Duodenal mucosa (tissue), 2 donors: ENCODE data around the gene MAP2.

Experiments
- H3K27ac ChIP-seq: one replicate; pipeline ENCODE4 v1.7.0; 2013; ENCODE audit warnings: low read depth, low read length
- H3K27me3 ChIP-seq, 2 donors: one replicate each; pipeline ENCODE4 v1.7.0; 2013; ENCODE audit warnings: low read length in 2 of 2, control low read depth in 1 of 2; ENCODE audit not compliant: insufficient read depth in 2 of 2, control insufficient read depth in 1 of 2
- H3K36me3 ChIP-seq, 2 donors: one replicate each; pipeline ENCODE4 v1.7.0; 2013; ENCODE audit warnings: low read length in 2 of 2, control low read depth in 1 of 2; ENCODE audit not compliant: insufficient read depth in 2 of 2, control insufficient read depth in 1 of 2
- H3K4me1 ChIP-seq, 2 donors: one replicate each; pipeline ENCODE4 v1.7.0; 2013; ENCODE audit warnings: low read length in 2 of 2, control low read depth in 1 of 2; ENCODE audit not compliant: insufficient read depth in 2 of 2, control insufficient read depth in 1 of 2
- H3K4me3 ChIP-seq, 2 donors: one replicate each; pipeline ENCODE4 v1.7.0; 2013; ENCODE audit warnings: low read length in 2 of 2, low read depth in 1 of 2
- H3K9ac ChIP-seq, 2 donors: one replicate each; pipeline ENCODE4 v1.7.0; 2013; ENCODE audit warnings: low read length in 2 of 2, low read depth in 1 of 2
- H3K9me3 ChIP-seq, 2 donors: one replicate each; pipeline ENCODE4 v1.7.0; 2013; ENCODE audit warnings: low read length in 2 of 2, control low read depth in 1 of 2; ENCODE audit not compliant: control insufficient read depth in 1 of 2

The MAP2 gene

GRCh38 chr2:209633911-209634310 lies 210.1 kb downstream of the MAP2 start:
- Histone ChIP-seq H3K9ac (no peak overlapping the region), H3K27me3 (no peaks in the 10 kb centered on the region), H3K27ac (no peak overlapping the region), H3K4me3 (no peak overlapping the region), H3K36me3 (no peaks in the 10 kb centered on the region), H3K9me3 (no peaks in the 10 kb centered on the region), H3K4me1 (no peaks in the 10 kb centered on the region)

DNA sequence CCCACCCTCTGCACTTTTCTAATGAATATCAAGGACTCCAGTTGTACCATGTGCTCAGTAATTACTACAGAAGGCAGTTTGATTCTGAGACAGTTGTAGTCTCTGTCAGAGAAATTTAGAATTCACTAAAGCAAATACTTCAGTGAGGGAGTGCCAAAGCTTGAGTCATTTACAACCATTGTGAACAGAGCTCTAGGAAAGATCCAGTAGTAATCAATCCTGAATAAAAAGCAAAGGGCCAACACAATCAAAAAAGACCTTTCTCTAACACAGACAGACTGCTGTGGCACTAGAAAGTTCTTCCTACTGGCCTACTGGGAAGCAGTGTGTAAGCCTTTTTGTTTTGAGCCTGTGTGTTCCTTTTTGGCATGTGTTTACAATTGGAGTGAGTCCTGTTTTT lies 212.2 kb downstream of the MAP2 start:
- Histone ChIP-seq H3K9ac (no peak overlapping the region), H3K4me3 (no peak overlapping the region), H3K27ac (no peak overlapping the region), H3K27me3 (no peaks in the 10 kb centered on the region), H3K36me3 (no peaks in the 10 kb centered on the region), H3K9me3 (no peaks in the 10 kb centered on the region), H3K4me1 (no peaks in the 10 kb centered on the region)

GRCh38 chr2:209637293-209637692 lies 213.4 kb downstream of the MAP2 start:
- H3K36me3 ChIP-seq = no peaks in the 10 kb centered on the region
- no peak overlapping the region for H3K27ac ChIP-seq
- no peak overlapping the region for H3K4me3 ChIP-seq
- no peak overlapping the region for H3K9ac ChIP-seq
- H3K27me3 ChIP-seq = no peaks in the 10 kb centered on the region
- H3K4me1 ChIP-seq = no peaks in the 10 kb centered on the region
- H3K9me3 ChIP-seq = no peaks in the 10 kb centered on the region

- H3K27me3 ChIP-seq = no peaks in the 10 kb centered on the region
- no peak overlapping the region for H3K9ac ChIP-seq
- no peak overlapping the region for H3K4me3 ChIP-seq
- H3K27ac ChIP-seq = no peak overlapping the region
- H3K36me3 ChIP-seq = no peaks in the 10 kb centered on the region
- no peaks in the 10 kb centered on the region for H3K4me1 ChIP-seq
- H3K9me3 ChIP-seq = no peaks in the 10 kb centered on the region
Measured at GRCh38 chr2:209638346-209638745, 214.5 kb downstream of the MAP2 start.

- Histone ChIP-seq H3K27me3 (no peaks in the 10 kb centered on the region), H3K27ac (no peak overlapping the region), H3K36me3 (no peaks in the 10 kb centered on the region), H3K4me3 (no peak overlapping the region), H3K9me3 (no peaks in the 10 kb centered on the region), H3K9ac (no peak overlapping the region), H3K4me1 (no peaks in the 10 kb centered on the region)
Measured at GRCh38 chr2:209640358-209640757, 216.5 kb downstream of the MAP2 start.

- no peak overlapping the region for H3K4me3 ChIP-seq
- no peaks in the 10 kb centered on the region for H3K36me3 ChIP-seq
- H3K9me3 ChIP-seq = no peaks in the 10 kb centered on the region
- no peaks in the 10 kb centered on the region for H3K27me3 ChIP-seq
- H3K4me1 ChIP-seq = no peaks in the 10 kb centered on the region
- H3K27ac ChIP-seq = no peak overlapping the region
- H3K9ac ChIP-seq = no peak overlapping the region
Measured at GRCh38 chr2:209642146-209642820, 218.4 kb downstream of the MAP2 start.

GRCh38 chr2:209644842-209645241 lies 221.0 kb downstream of the MAP2 start:
- no peak overlapping the region for H3K4me3 ChIP-seq
- H3K9ac ChIP-seq = no peak overlapping the region
- H3K9me3 ChIP-seq = no peaks in the 10 kb centered on the region
- H3K36me3 ChIP-seq = no peaks in the 10 kb centered on the region
- no peaks in the 10 kb centered on the region for H3K27me3 ChIP-seq
- no peaks in the 10 kb centered on the region for H3K4me1 ChIP-seq
- no peak overlapping the region for H3K27ac ChIP-seq

GRCh38 chr2:209648714-209649113 lies 224.9 kb downstream of the MAP2 start:
- Histone ChIP-seq H3K36me3 (no peaks in the 10 kb centered on the region), H3K9me3 (no peaks in the 10 kb centered on the region), H3K9ac (no peak overlapping the region), H3K27ac (no peak overlapping the region), H3K4me3 (no peak overlapping the region), H3K4me1 (no peaks in the 10 kb centered on the region), H3K27me3 (no peaks in the 10 kb centered on the region)

- Histone ChIP-seq H3K9me3 (no peaks in the 10 kb centered on the region), H3K27ac (no peak overlapping the region), H3K27me3 (no peaks in the 10 kb centered on the region), H3K4me1 (no peaks in the 10 kb centered on the region), H3K36me3 (no peaks in the 10 kb centered on the region), H3K9ac (no peak overlapping the region), H3K4me3 (no peak overlapping the region)
Measured at GRCh38 chr2:209653134-209653533, 229.3 kb downstream of the MAP2 start.

GRCh38 chr2:209661286-209661894 lies 237.5 kb downstream of the MAP2 start:
- no peaks in the 10 kb centered on the region for H3K36me3 ChIP-seq
- no peaks in the 10 kb centered on the region for H3K4me1 ChIP-seq
- no peaks in the 10 kb centered on the region for H3K27me3 ChIP-seq
- H3K9ac ChIP-seq = no peak overlapping the region
- H3K27ac ChIP-seq = no peak overlapping the region
- no peak overlapping the region for H3K4me3 ChIP-seq
- H3K9me3 ChIP-seq = no peaks in the 10 kb centered on the region
